Trophoblast cell (in vitro differentiated cells and primary cell): ENCODE measurements around the gene DTNBP1.
A peak's percentile ranks its signal among the peaks of the same experiment; 100 is the strongest.

Experiments used
- DNase-seq, 2 donors: peaks; one replicate each; pipeline ENCODE4 v3.0.0-alpha.2; 2016
- H2AFZ ChIP-seq: 2 replicates; pipeline ENCODE4 v1.6.1; 2013; ENCODE audit warnings: low read length, moderate library complexity, mild to moderate bottlenecking; ENCODE audit not compliant: insufficient read depth, poor library complexity
- H2AK5ac ChIP-seq: 2 replicates; pipeline ENCODE4 v1.6.1; 2013; ENCODE audit warnings: mild to moderate bottlenecking, low read length
- H2BK120ac ChIP-seq: 2 replicates; pipeline ENCODE4 v1.6.1; 2013; ENCODE audit warnings: low read length, mild to moderate bottlenecking, moderate library complexity; ENCODE audit not compliant: insufficient read depth, poor library complexity
- H2BK12ac ChIP-seq: 2 replicates; pipeline ENCODE4 v1.6.1; 2013; ENCODE audit warnings: mild to moderate bottlenecking, low read length, moderate library complexity
- H2BK5ac ChIP-seq: 2 replicates; pipeline ENCODE4 v1.6.1; 2013; ENCODE audit warnings: low read length, low read depth, moderate library complexity, mild to moderate bottlenecking; ENCODE audit not compliant: poor library complexity
- H3K14ac ChIP-seq: 2 replicates; pipeline ENCODE4 v1.6.1; 2013; ENCODE audit warnings: mild to moderate bottlenecking, low read length
- H3K18ac ChIP-seq: 2 replicates; pipeline ENCODE4 v1.6.1; 2013; ENCODE audit warnings: mild to moderate bottlenecking, low read length
- H3K23ac ChIP-seq: 2 replicates; pipeline ENCODE4 v1.6.1; 2013; ENCODE audit warnings: low read length
- H3K27ac ChIP-seq: 2 replicates; pipeline ENCODE4 v1.5.1; 2013; ENCODE audit warnings: low read depth, mild to moderate bottlenecking, inconsistent platforms, low read length, moderate library complexity
- H3K27me3 ChIP-seq: 2 replicates; pipeline ENCODE4 v1.6.1; 2013; ENCODE audit warnings: inconsistent platforms, mild to moderate bottlenecking, low read length, moderate library complexity; ENCODE audit not compliant: insufficient read depth
- H3K36me3 ChIP-seq, 2 experiments: 1 replicate in 1 of 2; 2 replicates in 1 of 2; pipeline ENCODE4 v1.6.1; 2013; ENCODE audit warnings: low read length in 2 of 2, mild to moderate bottlenecking in 2 of 2, moderate library complexity in 1 of 2; ENCODE audit not compliant: insufficient read depth in 2 of 2, control insufficient read depth in 1 of 2
- H3K4ac ChIP-seq: 2 replicates; pipeline ENCODE4 v1.6.1; 2013; ENCODE audit warnings: low read depth, mild to moderate bottlenecking, low read length, moderate library complexity
- H3K4me1 ChIP-seq, 2 experiments: 1 replicate in 1 of 2; 2 replicates in 1 of 2; pipeline ENCODE4 v1.6.1; 2013; ENCODE audit warnings: low read length in 2 of 2, mild to moderate bottlenecking in 2 of 2, moderate library complexity in 1 of 2; ENCODE audit not compliant: insufficient read depth in 2 of 2, control insufficient read depth in 1 of 2
- H3K4me2 ChIP-seq: 2 replicates; pipeline ENCODE4 v1.6.1; 2013; ENCODE audit warnings: inconsistent platforms, mild to moderate bottlenecking, low read length, moderate library complexity
- H3K4me3 ChIP-seq: 2 replicates; pipeline ENCODE4 v1.5.1; 2013; ENCODE audit warnings: mild to moderate bottlenecking, low read depth, low read length, inconsistent platforms
- H3K79me1 ChIP-seq: one replicate; pipeline ENCODE4 v1.6.1; 2013; ENCODE audit warnings: low read length
- H3K79me2 ChIP-seq: 2 replicates; pipeline ENCODE4 v1.6.1; 2013; ENCODE audit warnings: low read length, mild to moderate bottlenecking; ENCODE audit not compliant: control insufficient read depth, insufficient read depth, poor library complexity
- H3K9ac ChIP-seq: 2 replicates; pipeline ENCODE4 v1.6.1; 2013; ENCODE audit warnings: mild to moderate bottlenecking, low read length
- H3K9me3 ChIP-seq: 2 replicates; pipeline ENCODE4 v1.6.1; 2013; ENCODE audit warnings: low read depth, mild to moderate bottlenecking, control low read depth, inconsistent platforms, low read length; ENCODE audit not compliant: insufficient read depth
- H4K12ac ChIP-seq: 2 replicates; pipeline ENCODE4 v1.6.1; 2013; ENCODE audit warnings: low read depth, mild to moderate bottlenecking, low read length, moderate library complexity
- H4K8ac ChIP-seq: 2 replicates; pipeline ENCODE4 v1.6.1; 2013; ENCODE audit warnings: low read depth, mild to moderate bottlenecking, low read length, moderate library complexity
- H4K91ac ChIP-seq: one replicate; pipeline ENCODE4 v1.6.1; 2013; ENCODE audit warnings: low read depth, mild to moderate bottlenecking, low read length, moderate library complexity
- WGBS: extraction: QIAGEN DNeasy Blood & Tissue Kit; methylation state at CpG from one replicate; pipeline ENCODE4 v1.1.7; 2013; ENCODE audit warnings: missing lambda C conversion rate; ENCODE audit not compliant: insufficient read length, insufficient coverage; ENCODE audit errors: extremely low coverage; 5-methylcytosine and 5-hydroxymethylcytosine counted together

DTNBP1 gene

GRCh38 chr6:15484140-15484539 is 178.7 kb downstream of the DTNBP1 start:
- Histone ChIP-seq H3K79me1 (peaks cover 2% of the 10 kb centered on the region), H3K27ac (no peak overlapping the region), H4K12ac (no peak overlapping the region), H3K36me3 (peaks cover 13 to 14% of the 10 kb centered on the region in 2 experiments), H3K9me3 (no peaks in the 10 kb centered on the region), H2AFZ (no peak overlapping the region), H3K4ac (no peak overlapping the region), H3K18ac (no peak overlapping the region), H4K8ac (no peak overlapping the region), H2BK5ac (no peak overlapping the region), H4K91ac (no peak overlapping the region), H3K14ac (no peak overlapping the region), H3K23ac (no peak overlapping the region), H3K4me2 (no peak overlapping the region), H2BK12ac (no peak overlapping the region), H2AK5ac (no peak overlapping the region), H3K4me3 (no peak overlapping the region), H3K79me2 (no peaks in the 10 kb centered on the region), H3K27me3 (no peaks in the 10 kb centered on the region), H3K9ac (no peak overlapping the region), H3K4me1 (peaks cover 0 to 5% of the 10 kb centered on the region in 2 experiments), H2BK120ac (no peak overlapping the region)
- DNase-seq = no peak
- no CpG with 5 or more reads among the region's 3 CpGs for WGBS

GRCh38 chr6:15483060-15483459 is 179.8 kb downstream of the DTNBP1 start:
- no peak for DNase-seq
- Histone ChIP-seq H2AFZ (no peak overlapping the region), H3K4me3 (no peak overlapping the region)

GRCh38 chr6:15481390-15482291 is 181.2 kb downstream of the DTNBP1 start:
- Histone ChIP-seq H3K79me2 (no peaks in the 10 kb centered on the region), H3K27ac (no peak overlapping the region), H3K9me3 (no peaks in the 10 kb centered on the region), H3K4ac (no peak overlapping the region), H2BK120ac (no peak overlapping the region), H3K4me2 (no peak overlapping the region), H4K8ac (no peak overlapping the region), H3K4me1 (peaks cover 0 to 5% of the 10 kb centered on the region in 2 experiments), H2BK12ac (no peak overlapping the region), H4K91ac (no peak overlapping the region), H3K23ac (no peak overlapping the region), H3K9ac (no peak overlapping the region), H2AK5ac (no peak overlapping the region), H3K14ac (no peak overlapping the region), H2BK5ac (no peak overlapping the region), H3K79me1 (peaks cover 2% of the 10 kb centered on the region), H3K27me3 (no peaks in the 10 kb centered on the region), H3K18ac (no peak overlapping the region), H3K36me3 (no peaks in the 10 kb centered on the region), H4K12ac (no peak overlapping the region), H3K4me3 (no peak overlapping the region), H2AFZ (no peak overlapping the region)
- WGBS = no CpG with 5 or more reads among the region's 10 CpGs
- no peak for DNase-seq

More at GRCh38 chr6:15483060-15483459, 179.8 kb downstream of the DTNBP1 start:
- Histone ChIP-seq H4K8ac (no peak overlapping the region), H2BK120ac (no peak overlapping the region), H4K12ac (no peak overlapping the region), H3K23ac (no peak overlapping the region), H3K4ac (no peak overlapping the region), H3K9ac (no peak overlapping the region), H3K27me3 (no peaks in the 10 kb centered on the region), H3K79me1 (peaks cover 2% of the 10 kb centered on the region), H3K4me1 (peaks cover 0 to 5% of the 10 kb centered on the region in 2 experiments), H3K18ac (no peak overlapping the region), H3K36me3 (peaks cover 6 to 8% of the 10 kb centered on the region in 2 experiments), H3K79me2 (no peaks in the 10 kb centered on the region), H4K91ac (no peak overlapping the region), H3K9me3 (no peaks in the 10 kb centered on the region), H2BK5ac (no peak overlapping the region), H2BK12ac (no peak overlapping the region), H3K4me2 (no peak overlapping the region), H2AK5ac (no peak overlapping the region), H3K14ac (no peak overlapping the region), H3K27ac (no peak overlapping the region)
- no CpG with 5 or more reads among the region's 1 CpG for WGBS

GRCh38 chr6:15480525-15480924 is 182.3 kb downstream of the DTNBP1 start:
- Histone ChIP-seq H2AFZ (no peak overlapping the region), H3K9ac (no peak overlapping the region), H3K4me1 (no peaks in the 10 kb centered on the region), H2AK5ac (no peak overlapping the region), H3K23ac (no peak overlapping the region), H3K14ac (no peak overlapping the region), H3K36me3 (no peaks in the 10 kb centered on the region), H4K12ac (no peak overlapping the region), H2BK5ac (no peak overlapping the region), H3K27me3 (no peaks in the 10 kb centered on the region), H3K79me2 (no peaks in the 10 kb centered on the region), H2BK12ac (no peak overlapping the region), H3K27ac (no peak overlapping the region), H3K79me1 (no peaks in the 10 kb centered on the region), H4K8ac (no peak overlapping the region), H3K9me3 (no peaks in the 10 kb centered on the region), H3K4me2 (no peak overlapping the region), H3K4me3 (no peak overlapping the region), H4K91ac (no peak overlapping the region), H3K18ac (no peak overlapping the region), H3K4ac (no peak overlapping the region), H2BK120ac (no peak overlapping the region)
- no CpG with 5 or more reads among the region's 7 CpGs for WGBS
- DNase-seq = peak in 1 of 2 donors; percentile 13
